GM19397 (cell line): ENCODE data around the gene CTNNBL1.
"Not testable (repeated sequence)": the region's sequence is repeated elsewhere in the genome, so short reads cannot be mapped to it uniquely, and the experiment has no call there.

Experiments
- ATAC-seq: cut with Tn5 transposase; IDR thresholded peaks from one replicate; pipeline ENCODE4 v1.9.1; 2021; ENCODE audit warnings: mild to moderate bottlenecking, moderate library complexity; ENCODE audit not compliant: unreplicated experiment

Gene CTNNBL1

GRCh38 chr20:37693635-37694626, at the start of gene CTNNBL1:
Gene CTNNBL1 (plus strand): TSS chr20:37694030. CDS start chr20:37694123, 93 bp downstream.
- peak; percentile 90 for ATAC-seq

- ATAC-seq = no peak
Measured at GRCh38 chr20:37644605-37645004, 49.2 kb upstream of the CTNNBL1 start.

GRCh38 chr20:37647946-37648345, 45.9 kb upstream of the CTNNBL1 start:
- ATAC-seq = no peak

GRCh38 chr20:37649017-37649416, 44.8 kb upstream of the CTNNBL1 start:
- no peak for ATAC-seq

- ATAC-seq = no peak
Measured at GRCh38 chr20:37649676-37650370, 44.0 kb upstream of the CTNNBL1 start.

GRCh38 chr20:37650661-37651060, 43.2 kb upstream of the CTNNBL1 start:
- ATAC-seq = no peak

GRCh38 chr20:37651932-37652331, 41.9 kb upstream of the CTNNBL1 start:
- ATAC-seq = no peak

- no peak for ATAC-seq
Measured at GRCh38 chr20:37656945-37657344, 36.9 kb upstream of the CTNNBL1 start.

GRCh38 chr20:37657924-37658804, 35.7 kb upstream of the CTNNBL1 start:
- ATAC-seq = no peak

- no peak for ATAC-seq
Measured at GRCh38 chr20:37661519-37661918, 32.3 kb upstream of the CTNNBL1 start.

GRCh38 chr20:37662308-37662707, 31.5 kb upstream of the CTNNBL1 start:
- ATAC-seq = no peak

GRCh38 chr20:37664595-37664994, 29.2 kb upstream of the CTNNBL1 start:
- not testable (repeated sequence) for ATAC-seq

GRCh38 chr20:37668166-37668565, 25.7 kb upstream of the CTNNBL1 start:
- ATAC-seq = no peak

- no peak for ATAC-seq
Measured at GRCh38 chr20:37669062-37669772, 24.6 kb upstream of the CTNNBL1 start.

- ATAC-seq = no peak
Measured at GRCh38 chr20:37669773-37670236, 24.0 kb upstream of the CTNNBL1 start.

GRCh38 chr20:37670351-37670791, 23.5 kb upstream of the CTNNBL1 start:
- ATAC-seq = no peak

- ATAC-seq = no peak
Measured at GRCh38 chr20:37672143-37672542, 21.7 kb upstream of the CTNNBL1 start.

- ATAC-seq = no peak
Measured at GRCh38 chr20:37673444-37673843, 20.4 kb upstream of the CTNNBL1 start.

- no peak for ATAC-seq
Measured at GRCh38 chr20:37676440-37676839, 17.4 kb upstream of the CTNNBL1 start.
